Sigmoid colon (tissue), 4 donors: ENCODE data around the gene MAP3K8.

Experiments
- CTCF ChIP-seq, 4 experiments: fragments of 450-650 bp in 3 of 4; fragments of 200-600 bp in 1 of 4; IDR thresholded peaks; one replicate each; pipeline ENCODE4 v1.5.1; 2016 to 2019; ENCODE audit warnings: antibody characterized with exemption in 4 of 4, mild to moderate bottlenecking in 3 of 4, moderate library complexity in 2 of 4
- EP300 ChIP-seq, 4 donors: sonication (generic); formaldehyde crosslinking; IDR thresholded peaks; one replicate each; pipeline ENCODE4 v1.6.1; 2017; ENCODE audit warnings: antibody characterized with exemption in 4 of 4
- POLR2A ChIP-seq, 2 donors: fragments of 450-650 bp; IDR thresholded peaks; one replicate each; pipeline ENCODE4 v1.6.1; 2016; ENCODE audit warnings: antibody characterized with exemption in 2 of 2, mild to moderate bottlenecking in 2 of 2, moderate library complexity in 2 of 2

- TF ChIP-seq CTCF (IDR thresholded peaks at IDR 0.05) (peak in 1 of 4 experiments; percentile 22), EP300 (IDR thresholded peaks at IDR 0.05) (no peak), POLR2A (IDR thresholded peaks at IDR 0.05) (no peak)
These were observed 76.4 kb downstream of the MAP3K8 start for GRCh38 chr10:30510184-30510931.
